ENCODE measurements around the gene ALDOB. TPM values are rescaled to one million over a fixed set of nuclear protein-coding genes. Genes with fewer than 3 reads are reported as not detected.

Gene ALDOB
- total RNA-seq, 2 experiments from 2014 or later, result not detected

GRCh38 chr9:101470021-101470420 lies 34.4 kb upstream of the ALDOB start:
- Mint-ChIP-seq H3K4me3 (no peak overlapping the region), H3K36me3 (ENCODE audit: low read depth) (no peaks in the 10 kb centered on the region), H3K27ac (no peak overlapping the region), H3K4me1 (ENCODE audit: low read depth) (no peaks in the 10 kb centered on the region), H3K9me3 (no peaks in the 10 kb centered on the region), H3K27me3 (peaks cover 83% of the 10 kb centered on the region)
- Histone ChIP-seq H3K4me3 (ENCODE audit: low read length) (no peak overlapping the region), H3K36me3 (ENCODE audit: insufficient read depth, low read length) (no peaks in the 10 kb centered on the region), H3K27ac (ENCODE audit: low read depth in 1 of 2, low read length in 2 of 2) (no peak overlapping the region), H3K4me1 (ENCODE audit: insufficient read depth, low read length) (no peaks in the 10 kb centered on the region), H3K27me3 (ENCODE audit: control insufficient read depth in 1 of 2, insufficient read depth in 2 of 2, low read length in 2 of 2) (peaks cover 8 to 30% of the 10 kb centered on the region in 2 experiments), H3K9me3 (ENCODE audit: control insufficient read depth in 1 of 2, insufficient read depth in 1 of 2, low read length in 2 of 2) (no peaks in the 10 kb centered on the region)
- intact Hi-C loops (cut with DNase I, micrococcal nuclease), result no loop called here
- POLR2A ChIA-PET, result no interaction called here
- DNase-seq, result no peak
- no peak for ATAC-seq (ENCODE audit: poor library complexity)
- no peak for TF ChIP-seq CTCF (IDR thresholded peaks at IDR 0.05)
- CTCF ChIA-PET, result no interaction called here

- no peaks in the 10 kb centered on the region for H3K36me3 Mint-ChIP-seq (ENCODE audit: low read depth)
- no peaks in the 10 kb centered on the region for H3K4me1 Mint-ChIP-seq (ENCODE audit: low read depth)
- TF ChIP-seq CTCF (IDR thresholded peaks at IDR 0.05), result no peak
- H3K4me3 ChIP-seq (ENCODE audit: low read length), result no peak overlapping the region
- no peak overlapping the region for H3K27ac ChIP-seq (ENCODE audit: low read depth in 1 of 2, low read length in 2 of 2)
- DNase-seq, result no peak
- H3K27ac Mint-ChIP-seq, result no peak overlapping the region
- no peaks in the 10 kb centered on the region for H3K9me3 Mint-ChIP-seq
- ChIA-PET POLR2A (no interaction called here), CTCF (no interaction called here)
- peaks cover 83% of the 10 kb centered on the region for H3K27me3 Mint-ChIP-seq
- intact Hi-C loops (cut with DNase I, micrococcal nuclease), result loop anchor here in 1 of 2 experiments (10.0 kb wide), 1 partner anchor 256 kb away; no protein-coding TSS in a partner anchor
- no peaks in the 10 kb centered on the region for H3K36me3 ChIP-seq (ENCODE audit: insufficient read depth, low read length)
- peaks cover 13 to 28% of the 10 kb centered on the region in 2 experiments for H3K27me3 ChIP-seq (ENCODE audit: control insufficient read depth in 1 of 2, insufficient read depth in 2 of 2, low read length in 2 of 2)
- no peaks in the 10 kb centered on the region for H3K9me3 ChIP-seq (ENCODE audit: control insufficient read depth in 1 of 2, insufficient read depth in 1 of 2, low read length in 2 of 2)
- no peak overlapping the region for H3K4me3 Mint-ChIP-seq
- no peak for ATAC-seq (ENCODE audit: poor library complexity)
- H3K4me1 ChIP-seq (ENCODE audit: insufficient read depth, low read length), result no peaks in the 10 kb centered on the region
Measured at GRCh38 chr9:101469026-101469425, 33.5 kb upstream of the ALDOB start.

- intact Hi-C loops (cut with DNase I, micrococcal nuclease), result loop anchor here in 1 of 2 experiments (10.0 kb wide), 1 partner anchor 257 kb away; no protein-coding TSS in a partner anchor
- ATAC-seq (ENCODE audit: poor library complexity), result no peak
- no peak overlapping the region for H3K4me3 Mint-ChIP-seq
Measured at GRCh38 chr9:101468116-101468515, 32.5 kb upstream of the ALDOB start.

More at GRCh38 chr9:101468116-101468515, 32.5 kb upstream of the ALDOB start:
- H3K27me3 ChIP-seq (ENCODE audit: control insufficient read depth in 1 of 2, insufficient read depth in 2 of 2, low read length in 2 of 2), result peaks cover 13 to 28% of the 10 kb centered on the region in 2 experiments
- peaks cover 82% of the 10 kb centered on the region for H3K27me3 Mint-ChIP-seq
- H3K9me3 ChIP-seq (ENCODE audit: control insufficient read depth in 1 of 2, insufficient read depth in 1 of 2, low read length in 2 of 2), result no peaks in the 10 kb centered on the region
- H3K9me3 Mint-ChIP-seq, result no peaks in the 10 kb centered on the region
- H3K36me3 ChIP-seq (ENCODE audit: insufficient read depth, low read length), result no peaks in the 10 kb centered on the region
- ChIA-PET POLR2A (no interaction called here), CTCF (no interaction called here)
- H3K4me1 ChIP-seq (ENCODE audit: insufficient read depth, low read length), result no peaks in the 10 kb centered on the region
- no peaks in the 10 kb centered on the region for H3K36me3 Mint-ChIP-seq (ENCODE audit: low read depth)
- no peak for TF ChIP-seq CTCF (IDR thresholded peaks at IDR 0.05)
- H3K4me3 ChIP-seq (ENCODE audit: low read length), result no peak overlapping the region
- no peaks in the 10 kb centered on the region for H3K4me1 Mint-ChIP-seq (ENCODE audit: low read depth)
- H3K27ac Mint-ChIP-seq, result no peak overlapping the region
- no peak overlapping the region for H3K27ac ChIP-seq (ENCODE audit: low read depth in 1 of 2, low read length in 2 of 2)
- DNase-seq, result no peak

Measured in CD4-positive, alpha-beta T cell (primary cell).